NCI-H2196 (cell line): ENCODE data around the gene MAPRE3.
A peak's percentile ranks its signal among the peaks of the same experiment; 100 is the strongest.

ENCODE experiments used
- DNase-seq: peaks from one replicate; lab custom pipeline; 2025; ENCODE audit not compliant: unreplicated experiment; lab: John Stamatoyannopoulos, UW

MAPRE3 gene

GRCh38 chr2:27010139-27010538, 39.7 kb downstream of the MAPRE3 start:
- DNase-seq = no peak

GRCh38 chr2:27013738-27014137, 43.3 kb downstream of the MAPRE3 start:
- DNase-seq = no peak

DNA sequence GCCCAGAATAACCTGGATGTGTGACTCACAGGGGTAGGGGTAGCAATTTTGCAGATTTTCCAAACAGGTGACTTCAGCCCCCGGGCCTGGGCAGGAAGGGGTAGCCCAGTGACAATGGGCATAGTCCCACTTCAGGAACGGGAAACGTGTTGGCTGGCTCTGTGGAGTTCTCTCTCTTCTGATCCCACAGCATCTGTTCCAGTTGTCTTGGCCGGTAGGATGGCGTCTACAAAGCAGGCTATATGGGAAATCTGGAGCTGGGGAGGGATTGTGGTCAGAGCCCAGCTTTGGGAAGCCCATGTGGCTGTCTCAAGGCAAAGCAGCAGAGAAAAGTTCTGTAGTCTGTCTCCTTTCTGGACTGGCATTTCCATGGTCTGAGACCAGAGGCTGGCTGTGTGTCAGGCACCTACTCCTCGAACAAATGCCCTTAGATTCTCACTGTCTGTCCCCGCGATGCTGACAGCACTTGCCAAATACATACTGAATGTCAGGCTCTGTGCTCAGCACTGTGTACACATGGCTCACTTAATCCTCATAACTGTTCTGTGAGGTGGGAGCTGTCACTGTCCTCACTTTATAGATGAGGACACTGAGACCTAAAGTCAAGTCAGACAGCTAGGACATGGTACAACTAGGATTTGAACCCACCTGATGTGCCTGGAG, 44.5 kb downstream of the MAPRE3 start:
- no peak for DNase-seq

GRCh38 chr2:27016801-27017325, 46.4 kb downstream of the MAPRE3 start:
- DNase-seq = peak; percentile 76

GRCh38 chr2:27018142-27018541, 47.7 kb downstream of the MAPRE3 start:
- no peak for DNase-seq

DNA sequence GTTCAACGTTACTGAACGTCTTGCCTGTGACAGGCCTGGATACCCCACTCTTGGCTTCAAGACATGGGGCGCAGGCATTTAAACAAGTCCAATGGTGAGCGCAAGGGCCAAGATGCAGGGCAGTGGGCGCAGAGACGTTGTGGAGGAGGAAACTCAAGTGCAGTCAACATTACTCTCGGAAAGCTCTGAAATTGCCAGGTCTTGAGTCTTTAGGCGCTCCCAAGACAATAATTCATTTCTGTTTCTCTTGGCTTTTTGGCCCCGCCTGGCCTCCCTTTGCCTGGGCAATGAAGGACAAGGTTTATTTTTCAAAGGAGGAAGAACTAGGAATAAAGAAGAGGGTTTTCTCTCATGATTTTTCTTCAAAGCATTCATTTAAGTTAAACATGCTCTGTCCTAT, 49.0 kb downstream of the MAPRE3 start:
- DNase-seq = no peak

DNA sequence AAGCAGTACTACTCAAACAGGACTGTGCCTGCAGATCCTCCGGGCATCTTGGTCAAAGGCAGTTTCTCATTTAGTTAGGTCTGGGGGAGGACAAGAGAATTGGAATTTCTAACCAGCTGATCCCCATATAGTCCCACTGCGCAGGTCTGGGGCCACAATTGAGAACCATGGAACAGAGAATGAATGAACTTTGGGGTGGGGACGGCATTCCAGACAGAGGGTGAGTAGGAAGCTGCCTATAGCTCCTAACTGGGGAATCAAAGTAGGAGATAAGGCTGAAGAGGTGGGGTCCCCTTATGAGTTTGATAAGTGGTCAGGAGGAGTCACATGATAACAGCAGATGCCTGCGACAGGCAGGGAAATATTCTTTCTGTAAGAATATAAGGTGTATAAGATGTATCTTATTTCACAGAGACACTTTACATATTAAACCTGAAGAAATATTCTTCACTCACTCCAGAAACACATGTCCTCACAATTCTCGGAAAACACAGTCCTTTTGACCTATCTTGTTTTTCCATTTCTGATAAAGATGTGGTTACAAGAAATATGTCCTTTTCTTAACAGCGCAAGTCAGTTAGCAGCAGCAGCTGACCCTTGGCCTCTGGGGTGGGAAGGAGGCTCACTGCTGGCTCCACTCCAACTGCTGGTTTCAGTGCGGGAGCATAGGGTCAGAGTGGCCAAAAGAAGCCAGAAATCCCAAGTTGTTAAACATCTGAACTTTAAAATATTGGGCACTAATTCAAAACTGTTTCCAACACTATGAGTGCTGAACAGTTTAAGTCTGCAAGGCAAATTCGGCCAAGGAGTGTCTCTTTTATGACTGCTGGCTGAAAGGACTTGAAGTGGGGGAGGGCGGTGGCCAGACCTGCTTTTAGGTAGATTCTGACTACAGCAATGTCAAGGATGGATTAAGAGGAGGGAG, 49.8 kb downstream of the MAPRE3 start:
- DNase-seq = no peak

DNA sequence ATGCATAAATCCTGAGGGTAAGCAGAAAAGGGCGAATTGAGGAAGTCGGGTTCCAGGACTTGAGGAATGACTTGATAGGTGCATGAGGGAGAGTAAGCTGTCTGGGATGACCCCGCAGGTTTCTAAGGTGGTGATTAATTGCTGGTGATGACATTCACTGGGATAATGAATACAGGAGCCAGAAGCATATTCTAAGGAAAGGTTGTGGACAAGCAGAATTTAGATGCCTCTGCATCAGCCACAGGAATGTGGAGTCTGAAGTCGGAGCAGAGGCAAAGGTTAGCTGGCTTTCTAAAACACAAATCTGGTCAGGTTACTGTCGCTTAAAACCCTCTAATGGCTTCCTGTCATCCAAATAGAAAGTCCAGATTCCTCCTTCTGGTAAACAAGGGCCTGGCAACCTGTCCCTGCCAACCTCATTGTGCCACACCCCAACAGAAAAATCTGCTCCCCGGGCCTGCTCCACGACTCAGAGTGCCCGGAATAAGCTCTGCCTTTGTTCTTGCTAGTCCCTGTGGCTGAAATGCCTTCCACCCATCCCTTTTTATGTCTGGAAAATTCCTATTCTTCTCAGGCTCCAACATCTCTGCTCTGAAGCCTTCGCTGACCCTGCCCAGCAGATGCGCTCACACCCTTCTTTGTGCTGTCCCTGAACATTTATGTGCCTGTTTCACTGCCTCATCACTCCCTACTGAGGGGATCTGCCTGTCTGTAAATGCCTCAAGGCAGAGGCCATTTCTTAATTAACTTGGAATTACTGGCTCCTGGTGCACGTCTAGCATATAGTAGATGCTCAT, 51.0 kb downstream of the MAPRE3 start:
- DNase-seq = no peak

GRCh38 chr2:27023740-27024139, 53.3 kb downstream of the MAPRE3 start:
- no peak for DNase-seq

- DNase-seq = no peak
These were observed 53.8 kb downstream of the MAPRE3 start for GRCh38 chr2:27024188-27024587.

GRCh38 chr2:27024812-27025211, 54.4 kb downstream of the MAPRE3 start:
- no peak for DNase-seq

DNA sequence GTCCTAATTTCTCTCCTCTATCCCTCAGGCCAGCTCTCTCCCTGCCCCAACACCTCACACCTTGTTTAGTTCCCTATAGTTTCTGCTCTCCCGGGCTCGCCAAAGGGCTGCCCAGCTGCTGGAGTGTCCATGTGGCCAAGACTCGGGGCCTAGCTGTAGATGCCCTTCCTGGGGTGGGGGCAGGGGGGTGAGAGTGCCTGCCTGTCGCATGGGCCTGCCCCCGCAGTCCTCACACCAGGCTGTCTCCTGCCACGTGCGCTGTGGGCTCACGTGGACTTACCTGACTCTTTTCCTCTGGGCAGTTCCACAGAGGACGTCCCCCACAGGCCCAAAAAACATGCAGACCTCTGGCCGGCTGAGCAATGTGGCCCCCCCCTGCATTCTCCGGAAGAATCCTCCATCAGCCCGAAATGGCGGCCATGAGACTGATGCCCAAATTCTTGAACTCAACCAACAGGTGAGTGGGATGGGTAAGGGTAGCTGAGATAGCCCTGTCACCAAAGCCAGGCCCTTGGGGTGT, 54.9 kb downstream of the MAPRE3 start:
- no peak for DNase-seq

DNA sequence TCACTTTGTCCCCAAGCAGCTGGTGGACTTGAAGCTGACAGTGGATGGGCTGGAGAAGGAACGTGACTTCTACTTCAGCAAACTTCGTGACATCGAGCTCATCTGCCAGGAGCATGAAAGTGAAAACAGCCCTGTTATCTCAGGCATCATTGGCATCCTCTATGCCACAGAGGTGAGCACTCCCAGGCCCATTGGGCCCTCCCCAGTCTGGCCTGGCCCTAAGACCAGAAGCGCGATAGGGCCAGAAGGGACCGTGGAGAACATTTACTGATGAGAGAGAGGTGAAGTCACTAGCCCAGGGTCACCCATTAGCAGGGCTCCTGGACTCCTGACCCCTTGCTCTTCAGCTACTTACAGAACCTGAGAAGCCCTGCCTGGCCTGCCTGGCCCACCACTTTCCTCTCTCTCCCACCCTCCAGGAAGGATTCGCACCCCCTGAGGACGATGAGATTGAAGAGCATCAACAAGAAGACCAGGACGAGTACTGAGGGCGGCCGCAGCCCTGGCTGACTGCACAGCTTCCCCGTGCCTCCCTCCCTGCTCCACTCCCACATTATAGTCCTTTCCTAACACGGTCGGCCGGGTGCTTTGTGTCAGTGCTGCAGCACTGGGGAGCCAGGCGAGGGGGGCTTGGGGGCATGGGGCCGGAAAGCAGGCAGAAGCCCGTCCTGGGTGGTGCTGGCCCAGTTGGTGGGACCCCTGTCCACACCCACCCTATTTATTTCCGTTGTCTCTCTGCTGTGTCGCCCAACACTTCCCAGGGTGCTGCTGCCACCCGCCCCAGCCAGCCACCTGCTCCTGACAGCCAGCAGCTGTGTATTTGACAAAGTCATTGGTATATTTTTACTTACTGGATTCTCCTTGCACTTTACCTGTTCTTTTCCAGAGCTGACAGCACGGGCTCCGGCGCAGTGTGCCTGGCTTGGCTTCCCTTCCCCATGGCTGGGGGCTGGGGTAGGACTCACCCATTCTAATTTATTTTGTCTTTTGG, 55.7 kb downstream of the MAPRE3 start:
- DNase-seq = no peak

- no peak for DNase-seq
These were observed 56.8 kb downstream of the MAPRE3 start for GRCh38 chr2:27027211-27027651.

DNA sequence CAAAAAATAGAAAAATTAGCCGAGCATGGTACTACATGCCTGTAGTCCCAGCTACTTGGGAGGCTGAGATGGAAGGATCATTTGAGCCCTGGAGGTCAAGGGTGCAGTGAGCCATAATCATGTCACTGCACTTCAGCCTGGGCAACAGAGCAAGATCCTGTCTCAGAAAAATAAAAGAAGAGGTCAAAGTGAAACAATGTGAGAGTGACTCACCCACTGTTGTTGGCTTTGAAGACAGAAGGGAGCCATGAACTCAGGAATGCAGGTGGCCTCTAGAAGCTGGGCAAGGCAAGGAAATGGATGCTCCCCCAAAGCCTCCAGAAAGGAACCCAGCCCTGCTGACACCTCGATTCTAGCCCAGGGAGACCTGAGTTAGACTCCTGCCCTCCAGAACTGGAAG, 58.6 kb downstream of the MAPRE3 start:
- no peak for DNase-seq

GRCh38 chr2:27032495-27033252, 62.2 kb downstream of the MAPRE3 start, which contains the start of gene TMEM214:
TMEM214 (plus strand) TSS chr2:27032965; CDS start chr2:27033016, 51 bp downstream.
- peak; percentile 84 for DNase-seq

- DNase-seq = no peak
These were observed 62.9 kb downstream of the MAPRE3 start for GRCh38 chr2:27033253-27033852.

DNA sequence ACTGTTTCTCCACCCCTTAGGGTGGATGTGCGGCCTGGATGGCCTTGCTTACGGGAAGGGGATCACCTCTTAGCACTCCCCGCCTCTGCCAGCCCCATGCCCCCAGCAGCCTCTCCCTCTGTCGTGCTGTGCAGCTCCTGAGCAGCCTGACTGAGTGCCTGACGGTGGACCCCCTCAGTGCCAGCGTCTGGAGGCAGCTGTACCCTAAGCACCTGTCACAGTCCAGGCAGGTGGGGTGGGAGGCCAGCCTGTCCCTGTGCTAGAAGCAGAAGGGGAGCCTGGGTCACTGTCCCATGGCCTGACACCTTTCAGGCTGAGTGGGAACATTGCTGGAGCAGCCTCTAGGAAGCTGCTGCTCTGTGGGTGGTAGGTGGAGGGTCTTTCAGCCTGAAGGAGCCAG, 67.6 kb downstream of the MAPRE3 start:
- no peak for DNase-seq
